Ectodermal cell (in vitro differentiated cells): ENCODE measurements around the gene STYXL2.

Experiments used
- H3K27ac ChIP-seq: 2 replicates; pipeline ENCODE4 v1.7.0; 2013; ENCODE audit warnings: mild to moderate bottlenecking, low read depth, low read length; ENCODE audit not compliant: insufficient read depth, poor library complexity, severe bottlenecking
- H3K27me3 ChIP-seq: 2 replicates; pipeline ENCODE4 v1.7.0; 2013; ENCODE audit warnings: mild to moderate bottlenecking, low read length; ENCODE audit not compliant: insufficient read depth, control insufficient read depth, poor library complexity, severe bottlenecking
- H3K36me3 ChIP-seq: one replicate; pipeline ENCODE4 v1.7.0; 2013; ENCODE audit warnings: low read length; ENCODE audit not compliant: control insufficient read depth, insufficient read depth
- H3K4me1 ChIP-seq: one replicate; pipeline ENCODE4 v1.7.0; 2013; ENCODE audit warnings: low read length; ENCODE audit not compliant: control insufficient read depth, insufficient read depth
- H3K4me3 ChIP-seq: 2 replicates; pipeline ENCODE4 v1.7.0; 2013; ENCODE audit warnings: low read depth, low read length, control low read depth; ENCODE audit not compliant: insufficient read depth
- H3K9me3 ChIP-seq: 2 replicates; pipeline ENCODE4 v1.7.0; 2013; ENCODE audit warnings: mild to moderate bottlenecking, low read length, moderate library complexity; ENCODE audit not compliant: control insufficient read depth
- WGBS, 2 experiments: methylation state at CpG; one replicate each; pipeline ENCODE4 v1.1.7; 2013; ENCODE audit warnings: missing lambda C conversion rate in 2 of 2; 5-methylcytosine and 5-hydroxymethylcytosine counted together

STYXL2 gene

DNA sequence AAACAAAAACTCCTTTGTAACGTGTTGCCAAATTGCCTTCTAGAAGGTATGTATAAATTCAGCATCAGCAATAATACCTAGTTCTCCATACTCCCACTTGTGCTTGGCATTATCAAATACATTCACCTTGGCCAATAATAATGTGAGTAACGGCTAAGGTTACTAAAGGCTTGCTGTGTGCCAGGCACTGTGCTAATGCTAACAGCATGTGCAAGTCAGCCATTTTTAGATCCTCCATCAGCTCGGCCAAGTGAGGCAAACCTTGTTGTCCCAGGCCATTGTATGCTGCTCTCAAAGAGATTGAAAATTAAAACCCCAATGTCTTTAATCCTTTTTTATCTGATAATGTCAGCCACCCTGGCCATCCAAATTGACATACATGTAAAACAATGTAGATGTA lies 48.1 kb downstream of the STYXL2 start:
- Histone ChIP-seq H3K27me3 (no peaks in the 10 kb centered on the region), H3K9me3 (no peaks in the 10 kb centered on the region), H3K27ac (no peak overlapping the region), H3K4me3 (no peak overlapping the region), H3K4me1 (peaks cover 23% of the 10 kb centered on the region), H3K36me3 (no peaks in the 10 kb centered on the region)
- WGBS, 2 experiments = 87 to 95% methylated on average over 3 of the region's 3 CpGs
